ENCODE data around the gene MGMT.

Gene MGMT

GRCh38 chr10:129593953-129594352, 126.9 kb downstream of the MGMT start:
- Histone ChIP-seq H3K27ac (no peak overlapping the region), H3K4me2 (no peak overlapping the region), H3K27me3 (no peaks in the 10 kb centered on the region), H3K4me3 (no peak overlapping the region), H3K36me3 (peaks cover 84% of the 10 kb centered on the region), H4K20me1 (no peaks in the 10 kb centered on the region), H3K9ac (no peak overlapping the region), H3K4me1 (no peaks in the 10 kb centered on the region), H3K9me3 (peaks cover 83% of the 10 kb centered on the region)
- TF ChIP-seq Cebpa-rat (IDR thresholded peaks at IDR 0.05) = no peak

GRCh38 chr10:129594811-129595210, 127.8 kb downstream of the MGMT start:
- no peaks in the 10 kb centered on the region for H3K27me3 ChIP-seq
- H3K9me3 ChIP-seq = peaks cover 78% of the 10 kb centered on the region
- H3K9ac ChIP-seq = no peak overlapping the region
- peaks cover 84% of the 10 kb centered on the region for H3K36me3 ChIP-seq
- H4K20me1 ChIP-seq = no peaks in the 10 kb centered on the region
- no peak overlapping the region for H3K27ac ChIP-seq
- no peak overlapping the region for H3K4me3 ChIP-seq
- TF ChIP-seq Cebpa-rat (IDR thresholded peaks at IDR 0.05) = no peak
- 0 out of 2 replicates have a peak, but pooled peaks cover under 1% of the 10 kb centered on the region for H3K4me1 ChIP-seq
- H3K4me2 ChIP-seq = no peak overlapping the region

- H3K4me2 ChIP-seq = no peak overlapping the region
- peaks cover 54% of the 10 kb centered on the region for H3K36me3 ChIP-seq
- no peak overlapping the region for H3K4me3 ChIP-seq
- H3K9me3 ChIP-seq = peaks cover 46% of the 10 kb centered on the region
- no peaks in the 10 kb centered on the region for H3K27me3 ChIP-seq
- H3K4me1 ChIP-seq = peaks cover 35% of the 10 kb centered on the region
- no peak for TF ChIP-seq Cebpa-rat (IDR thresholded peaks at IDR 0.05)
- H3K9ac ChIP-seq = no peak overlapping the region
- no peaks in the 10 kb centered on the region for H4K20me1 ChIP-seq
- H3K27ac ChIP-seq = no peak overlapping the region
These were observed 131.4 kb downstream of the MGMT start for GRCh38 chr10:129598413-129598812.

GRCh38 chr10:129599160-129599559, 132.1 kb downstream of the MGMT start:
- peaks cover 42% of the 10 kb centered on the region for H3K4me1 ChIP-seq
- no peak overlapping the region for H3K9ac ChIP-seq
- no peak overlapping the region for H3K4me3 ChIP-seq
- H3K27ac ChIP-seq = no peak overlapping the region
- H3K4me2 ChIP-seq = no peak overlapping the region
- no peak for TF ChIP-seq Cebpa-rat (IDR thresholded peaks at IDR 0.05)
- H4K20me1 ChIP-seq = no peaks in the 10 kb centered on the region
- H3K9me3 ChIP-seq = peaks cover 38% of the 10 kb centered on the region
- no peaks in the 10 kb centered on the region for H3K27me3 ChIP-seq
- peaks cover 47% of the 10 kb centered on the region for H3K36me3 ChIP-seq

GRCh38 chr10:129601737-129602136, 134.7 kb downstream of the MGMT start:
- Histone ChIP-seq H3K4me1 (peaks cover 66% of the 10 kb centered on the region), H3K27ac (peak overlapping the region; percentile 46; the same call in 1 of the 2 replicates), H3K27me3 (no peaks in the 10 kb centered on the region), H3K4me2 (peak overlapping the region; percentile 72), H3K9me3 (peaks cover 16% of the 10 kb centered on the region), H3K36me3 (peaks cover 23% of the 10 kb centered on the region), H4K20me1 (no peaks in the 10 kb centered on the region), H3K9ac (no peak overlapping the region), H3K4me3 (no peak overlapping the region)
- TF ChIP-seq Cebpa-rat (IDR thresholded peaks at IDR 0.05) = no peak

DNA sequence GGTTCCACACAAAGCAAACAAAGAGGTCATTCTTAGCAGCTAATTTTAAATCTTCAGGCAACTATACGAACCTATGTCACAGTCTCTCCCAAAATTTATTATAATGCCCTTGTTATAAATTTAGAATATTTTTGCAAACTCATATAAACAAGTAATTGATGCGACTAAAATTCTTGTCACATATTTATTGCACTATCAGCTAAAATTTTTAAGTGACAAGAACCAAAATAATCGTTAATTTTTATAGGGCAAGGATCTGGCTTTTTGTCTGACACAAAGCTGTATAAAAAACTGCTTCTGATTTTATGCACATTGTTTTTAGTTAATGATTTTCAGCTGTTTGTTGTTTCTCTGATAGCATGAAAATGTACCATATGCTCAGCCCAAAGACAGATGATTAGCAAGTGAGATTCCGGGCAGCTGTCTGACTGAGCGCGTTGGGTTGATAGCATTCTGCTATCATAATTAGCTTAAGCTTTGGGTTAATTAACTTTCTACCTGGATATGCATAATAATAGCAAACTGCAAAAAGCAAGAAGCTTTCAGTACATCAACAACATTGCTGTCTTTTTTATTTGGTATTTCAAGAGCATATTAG, 136.0 kb downstream of the MGMT start:
- H3K27me3 ChIP-seq = no peaks in the 10 kb centered on the region
- no peak overlapping the region for H3K4me2 ChIP-seq
- H3K4me1 ChIP-seq = peaks cover 66% of the 10 kb centered on the region
- no peak overlapping the region for H3K9ac ChIP-seq
- no peak overlapping the region for H3K27ac ChIP-seq
- H3K4me3 ChIP-seq = no peak overlapping the region
- no peak for TF ChIP-seq Cebpa-rat (IDR thresholded peaks at IDR 0.05)
- H4K20me1 ChIP-seq = no peaks in the 10 kb centered on the region
- H3K9me3 ChIP-seq = peaks cover 6% of the 10 kb centered on the region
- peaks cover 14% of the 10 kb centered on the region for H3K36me3 ChIP-seq

- Histone ChIP-seq H4K20me1 (no peaks in the 10 kb centered on the region), H3K4me2 (peak overlapping the region; percentile 67), H3K4me1 (peaks cover 66% of the 10 kb centered on the region), H3K36me3 (peaks cover 12% of the 10 kb centered on the region), H3K27me3 (no peaks in the 10 kb centered on the region), H3K4me3 (no peak overlapping the region), H3K9ac (peak overlapping the region; percentile 53; the same call in 1 of the 2 replicates), H3K9me3 (no peaks in the 10 kb centered on the region), H3K27ac (peak overlapping the region; percentile 72)
- no peak for TF ChIP-seq Cebpa-rat (IDR thresholded peaks at IDR 0.05)
These were observed 137.4 kb downstream of the MGMT start for GRCh38 chr10:129604333-129605032.

DNA sequence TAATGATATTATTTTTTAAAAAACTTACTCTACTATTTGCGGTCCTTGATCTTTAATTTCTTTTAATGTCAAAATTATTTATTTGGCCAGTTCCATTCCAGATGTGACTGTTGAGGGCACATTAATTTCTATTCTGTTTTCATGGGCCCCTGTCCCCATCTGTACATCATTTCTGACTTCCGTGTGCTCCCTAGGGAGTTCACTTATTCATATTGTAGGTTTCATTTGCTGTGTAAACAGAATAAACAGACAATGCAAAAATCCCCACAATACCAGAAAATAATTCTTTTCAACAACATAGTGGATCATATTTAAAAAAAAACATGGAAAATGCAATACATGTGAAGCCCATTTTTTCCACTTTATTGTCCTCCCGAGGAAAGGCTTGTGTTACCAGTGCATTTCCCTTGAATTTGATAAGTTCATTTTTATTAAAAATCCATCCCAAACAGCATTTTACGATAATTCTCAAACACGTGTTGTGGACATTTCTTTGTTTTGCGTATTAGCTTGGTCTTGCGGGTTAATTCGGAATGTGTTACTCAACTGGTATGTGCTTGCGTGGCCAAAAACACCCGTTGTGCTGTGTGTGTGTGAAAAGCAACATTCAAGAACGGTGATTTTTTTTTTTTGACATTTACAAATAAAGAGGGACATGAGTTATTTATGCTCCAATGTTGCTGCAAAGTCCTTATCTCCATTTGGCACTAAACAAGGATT, 138.4 kb downstream of the MGMT start:
- peaks cover 11% of the 10 kb centered on the region for H3K36me3 ChIP-seq
- H3K27me3 ChIP-seq = no peaks in the 10 kb centered on the region
- H4K20me1 ChIP-seq = no peaks in the 10 kb centered on the region
- H3K9me3 ChIP-seq = no peaks in the 10 kb centered on the region
- peak overlapping the region; percentile 67 for H3K4me2 ChIP-seq
- peak overlapping the region; percentile 72; the same call in 1 of the 2 replicates for H3K27ac ChIP-seq
- peaks cover 59% of the 10 kb centered on the region for H3K4me1 ChIP-seq
- no peak overlapping the region for H3K4me3 ChIP-seq
- no peak for TF ChIP-seq Cebpa-rat (IDR thresholded peaks at IDR 0.05)
- H3K9ac ChIP-seq = no peak overlapping the region

GRCh38 chr10:129605986-129606518, 139.0 kb downstream of the MGMT start:
- no peaks in the 10 kb centered on the region for H3K9me3 ChIP-seq
- H3K9ac ChIP-seq = no peak overlapping the region
- peaks cover 15% of the 10 kb centered on the region for H3K36me3 ChIP-seq
- H3K27ac ChIP-seq = no peak overlapping the region
- H4K20me1 ChIP-seq = no peaks in the 10 kb centered on the region
- TF ChIP-seq Cebpa-rat (IDR thresholded peaks at IDR 0.05) = no peak
- peaks cover 56% of the 10 kb centered on the region for H3K4me1 ChIP-seq
- no peak overlapping the region for H3K4me3 ChIP-seq
- peak overlapping the region; percentile 67 for H3K4me2 ChIP-seq
- H3K27me3 ChIP-seq = no peaks in the 10 kb centered on the region

All from BLaER1 (cell line).